Right lobe of liver (tissue), 6 donors: ENCODE results near the gene REPS2. TPM values are rescaled to one million over a fixed set of nuclear protein-coding genes. Genes with fewer than 3 reads are reported as not detected.

ENCODE experiments used
- ATAC-seq, 4 donors: fragments of 200-7000 bp; cut with Tn5 transposase; one replicate each; pipeline ENCODE4 v1.9.1; 2020; ENCODE audit warnings: mild to moderate bottlenecking in 4 of 4, moderate library complexity in 4 of 4
- DNase-seq, 3 donors: peaks; one replicate each; pipeline ENCODE4 v3.0.0-alpha.2; 2020
- H3K27ac ChIP-seq, 3 donors: fragments of 200-600 bp; one replicate each; pipeline ENCODE4 v1.8.0; 2022
- H3K27me3 ChIP-seq, 2 donors: fragments of 200-600 bp; one replicate each; pipeline ENCODE4 v1.8.0; 2022
- H3K36me3 ChIP-seq, 4 donors: fragments of 200-600 bp; sonication (generic) in 1 of 4; one replicate each; pipeline versions ENCODE4 v1.5.1 to v1.8.0; 2017 to 2022; ENCODE audit warnings: control low read depth in 1 of 4
- H3K4me1 ChIP-seq, 4 donors: fragments of 200-600 bp; sonication (generic) in 1 of 4; one replicate each; pipeline versions ENCODE4 v1.5.1 to v1.8.0; 2017 to 2022; ENCODE audit warnings: control low read depth in 1 of 4
- H3K4me3 ChIP-seq, 3 donors: fragments of 200-600 bp; one replicate each; pipeline ENCODE4 v1.8.0; 2022
- H3K9me3 ChIP-seq, 4 donors: fragments of 200-600 bp; sonication (generic) in 1 of 4; one replicate each; pipeline versions ENCODE4 v1.5.1 to v1.8.0; 2017 to 2022; ENCODE audit warnings: control low read depth in 1 of 4
- CTCF ChIP-seq, 4 donors: fragments of 200-600 bp in 3 of 4; fragments of 450-650 bp in 1 of 4; IDR thresholded peaks; one replicate each; pipeline versions ENCODE4 v1.5.1 to v1.8.0; 2016 to 2022; ENCODE audit warnings: antibody characterized with exemption in 4 of 4, mild to moderate bottlenecking in 2 of 4
- POLR2A ChIP-seq: fragments of 450-650 bp; IDR thresholded peaks from one replicate; pipeline ENCODE4 v1.6.1; 2017; ENCODE audit warnings: antibody characterized with exemption, mild to moderate bottlenecking
- WGBS: methylation state at CpG from one replicate; pipeline ENCODE4 v1.1.6; 2018; ENCODE audit warnings: low coverage, low lambda C conversion rate; ENCODE audit not compliant: insufficient coverage; ENCODE audit errors: missing lambda C conversion rate; 5-methylcytosine and 5-hydroxymethylcytosine counted together
- intact Hi-C, 2 donors: fragments of 100-400 bp; cut with DNase I; formaldehyde crosslinking; loops; one replicate each; pipeline versions ENCODE4 v1.11.2 to v1.14.1; 2022
- total RNA-seq, 6 experiments: library from RNA; depleted of rRNA in 2 of 6; stranded (reverse); fragments of >200 nt in 2 of 6; fragmentation: NEBNext Ultra II Directional in 3 of 6; extraction: Animal tissue kit (Norgen Biotek cat#: 25700) in 3 of 6; gene quantifications; one replicate each; pipeline versions ENCODE4 v1.1.0 to v1.2.4, GENCODE V29; 2016 to 2023
- donor health status: DM: no; HTN: yes; CAD: no.
- donor health status: DM: no; HTN: no; CAD: no.
- donor health status: DM: no; HTN: no; CAD: no.
- donor health status: DM: no; HTN: yes; CAD: no.
- donor health status: DM: no; HTN: yes; CAD: no.

REPS2 gene
- total RNA-seq, 6 experiments from 2014 or later: 6.0 to 16.7 (median 13.1) TPM

- ATAC-seq: peak in 1 of 4 donors; percentile 30
- peaks cover 0 to 5% (median 0%) of the 10 kb centered on the region in 4 donors for H3K4me1 ChIP-seq
- no peaks in the 10 kb centered on the region for H3K27me3 ChIP-seq
- no peaks in the 10 kb centered on the region for H3K9me3 ChIP-seq
- no peaks in the 10 kb centered on the region for H3K36me3 ChIP-seq
- intact Hi-C loops: no loop called here
- TF ChIP-seq CTCF (IDR thresholded peaks at IDR 0.05) (no peak), POLR2A (no peak)
- 66% methylated on average over 3 of the region's 3 CpGs for WGBS
- no peak for DNase-seq
- no peak overlapping the region for H3K27ac ChIP-seq
- no peak overlapping the region for H3K4me3 ChIP-seq
These were observed 63.6 kb downstream of the REPS2 start for GRCh38 chrX:17009856-17010625.

DNA sequence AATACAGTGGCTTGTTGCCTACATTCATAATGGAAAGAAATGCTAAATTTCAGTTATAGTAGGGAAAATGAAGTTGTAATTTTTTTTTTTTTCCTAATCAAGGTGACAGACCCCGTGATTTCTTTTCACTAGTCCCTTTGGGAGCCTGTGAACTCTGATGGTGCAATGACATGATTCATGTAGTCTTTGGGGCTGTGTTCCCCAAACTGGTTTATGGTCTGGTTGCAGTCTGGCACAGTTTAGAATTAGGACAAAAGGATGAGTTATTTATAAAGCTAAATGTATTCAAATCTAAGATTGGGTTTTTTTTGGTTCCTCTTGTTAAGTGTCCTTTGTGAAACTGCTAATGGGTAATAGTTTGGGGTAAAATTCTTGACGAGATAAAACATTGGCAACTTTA is 66.0 kb downstream of the REPS2 start:
- no peak for TF ChIP-seq CTCF (IDR thresholded peaks at IDR 0.05)
- TF ChIP-seq POLR2A: no peak
- WGBS: 43% methylated on average over 2 of the region's 2 CpGs
- ATAC-seq (no peak), DNase-seq (no peak)
- Histone ChIP-seq H3K9me3 (no peaks in the 10 kb centered on the region), H3K27me3 (no peaks in the 10 kb centered on the region), H3K27ac (no peak overlapping the region), H3K4me1 (peaks cover 0 to 5% (median 0%) of the 10 kb centered on the region in 4 donors), H3K4me3 (no peak overlapping the region), H3K36me3 (no peaks in the 10 kb centered on the region)
- intact Hi-C loops: no loop called here

DNA sequence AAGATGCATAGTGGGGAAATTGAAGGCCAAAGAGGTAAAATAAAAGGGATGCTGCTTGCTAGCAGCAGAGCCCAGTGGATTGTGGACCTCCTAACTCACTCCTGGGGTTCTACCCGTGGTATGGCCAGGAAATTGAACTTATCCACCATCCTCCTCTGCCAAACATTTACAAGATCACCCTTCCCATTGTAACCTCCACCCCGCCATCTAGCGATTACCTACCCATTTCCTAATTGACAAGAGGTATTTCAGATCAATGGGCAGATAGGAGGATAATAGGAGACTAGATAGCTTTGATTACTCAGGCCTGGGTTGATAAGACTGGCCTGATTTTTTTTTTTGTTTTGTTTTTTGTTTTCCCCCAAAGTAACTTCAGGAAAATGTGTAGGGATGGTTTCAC is 67.8 kb downstream of the REPS2 start:
- WGBS: 29% methylated on average over 3 of the region's 3 CpGs
- H3K27ac ChIP-seq: no peak overlapping the region
- no peak for TF ChIP-seq POLR2A
- no peaks in the 10 kb centered on the region for H3K9me3 ChIP-seq
- DNase-seq (no peak), ATAC-seq (no peak)
- no peaks in the 10 kb centered on the region for H3K36me3 ChIP-seq
- intact Hi-C loops: no loop called here
- no peak overlapping the region for H3K4me3 ChIP-seq
- H3K4me1 ChIP-seq: peaks cover 0 to 5% (median 0%) of the 10 kb centered on the region in 4 donors
- H3K27me3 ChIP-seq: no peaks in the 10 kb centered on the region

DNA sequence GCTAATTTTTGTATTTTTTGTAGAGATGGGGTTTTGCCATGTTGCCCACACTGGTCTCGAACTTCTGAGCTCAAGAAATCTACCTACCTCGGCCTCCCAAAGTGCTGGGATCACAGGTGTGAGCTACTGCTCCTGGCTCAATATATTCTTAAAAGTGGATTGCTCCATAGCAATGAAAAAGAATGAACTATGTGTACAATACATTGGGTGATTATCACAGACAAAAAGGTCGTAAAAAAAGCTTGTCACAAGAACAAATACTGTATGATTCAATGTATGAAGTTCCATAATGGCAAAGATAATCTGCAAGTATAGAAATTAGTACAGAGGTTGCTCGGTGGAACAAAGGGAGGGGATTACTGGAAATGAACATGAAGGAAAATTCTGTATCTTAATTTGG is 70.7 kb downstream of the REPS2 start:
- no peaks in the 10 kb centered on the region for H3K27me3 ChIP-seq
- intact Hi-C loops: no loop called here
- TF ChIP-seq POLR2A (no peak), CTCF (IDR thresholded peaks at IDR 0.05) (no peak)
- no peak overlapping the region for H3K4me3 ChIP-seq
- H3K27ac ChIP-seq: no peak overlapping the region
- no peaks in the 10 kb centered on the region for H3K4me1 ChIP-seq
- no peak for ATAC-seq
- no peaks in the 10 kb centered on the region for H3K9me3 ChIP-seq
- no peaks in the 10 kb centered on the region for H3K36me3 ChIP-seq
- DNase-seq: no peak
- 47% methylated on average over 4 of the region's 4 CpGs for WGBS

- WGBS: 75% methylated on average over 2 of the region's 2 CpGs
- Histone ChIP-seq H3K27ac (no peak overlapping the region), H3K4me3 (no peak overlapping the region), H3K9me3 (no peaks in the 10 kb centered on the region), H3K36me3 (no peaks in the 10 kb centered on the region), H3K4me1 (no peaks in the 10 kb centered on the region), H3K27me3 (no peaks in the 10 kb centered on the region)
- intact Hi-C loops: no loop called here
- ATAC-seq (no peak), DNase-seq (no peak)
- TF ChIP-seq POLR2A (no peak), CTCF (IDR thresholded peaks at IDR 0.05) (no peak)
These were observed 73.9 kb downstream of the REPS2 start for GRCh38 chrX:17020356-17020755.
